BE2C (cell line): ENCODE data around the gene GADD45G.
A peak's percentile ranks its signal among the peaks of the same experiment; 100 is the strongest.

Experiments
- DNase-seq: peaks from one replicate; pipeline ENCODE4 v3.0.0-alpha.2; 2020
- H3K27me3 ChIP-seq: fragments of 250-450 bp; sonication (Bioruptor Pico); 2 replicates; pipeline ENCODE4 v1.5.1; 2020; ENCODE audit warnings: mild to moderate bottlenecking
- H3K36me3 ChIP-seq: fragments of 250-450 bp; sonication (Bioruptor Pico); 2 replicates; pipeline ENCODE4 v1.5.1; 2020; ENCODE audit warnings: mild to moderate bottlenecking
- H3K4me1 ChIP-seq: fragments of 250-450 bp; sonication (Bioruptor Pico); 2 replicates; pipeline ENCODE4 v1.5.1; 2020
- H3K4me3 ChIP-seq: 2 replicates; pipeline ENCODE4 v1.5.1; 2011; ENCODE audit warnings: low read depth, low read length
- H3K9me3 ChIP-seq: fragments of 250-450 bp; sonication (Bioruptor Pico); 2 replicates; pipeline ENCODE4 v1.5.1; 2020
- TF ChIP-seq, protein P1 (sequence below): IDR thresholded peaks from 2 replicates; pipeline ENCODE4 v1.5.1; 2012; ENCODE audit warnings: mild to moderate bottlenecking, low read depth, low read length

The GADD45G gene

DNA sequence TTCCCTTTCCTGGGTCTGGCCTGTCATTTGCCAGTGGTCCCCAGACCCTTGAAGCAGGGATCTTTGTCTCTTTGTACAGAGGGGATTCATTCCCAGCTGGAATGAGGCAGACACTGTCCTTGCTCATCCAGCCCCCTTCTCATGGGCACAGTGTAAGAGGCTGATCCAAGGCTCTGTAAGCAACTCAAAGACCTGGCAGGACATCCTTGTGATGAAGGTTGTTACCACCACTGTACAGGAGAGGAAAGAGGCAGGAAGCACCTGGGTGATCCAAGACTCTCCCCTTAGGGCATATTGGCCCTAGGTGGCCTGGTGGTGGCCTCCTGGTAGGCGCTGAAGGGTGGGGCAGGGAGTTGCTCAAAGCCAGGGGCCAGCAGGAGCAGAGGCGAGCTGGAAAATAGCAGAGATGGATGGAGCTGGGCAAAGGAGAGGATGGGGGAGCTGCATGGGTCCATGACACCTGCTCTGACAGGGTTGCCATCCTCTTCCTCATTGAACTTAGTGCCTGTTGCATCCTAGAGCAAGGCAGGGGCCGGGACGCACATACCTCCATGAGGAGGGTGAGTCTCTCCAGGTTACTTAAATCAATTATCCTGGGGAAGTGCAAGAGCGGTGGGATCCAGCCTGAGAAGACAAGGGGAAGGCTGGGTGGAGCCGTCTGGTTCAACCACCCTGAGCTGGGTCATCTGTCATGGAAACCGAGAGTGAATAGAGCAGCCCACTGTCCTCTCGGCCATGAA lies 9.8 kb upstream of the GADD45G start:
- no peaks in the 10 kb centered on the region for H3K4me1 ChIP-seq
- no peaks in the 10 kb centered on the region for H3K9me3 ChIP-seq
- H3K27me3 ChIP-seq: peaks cover 5% of the 10 kb centered on the region
- no peak for DNase-seq
- TF ChIP-seq, protein P1, sequence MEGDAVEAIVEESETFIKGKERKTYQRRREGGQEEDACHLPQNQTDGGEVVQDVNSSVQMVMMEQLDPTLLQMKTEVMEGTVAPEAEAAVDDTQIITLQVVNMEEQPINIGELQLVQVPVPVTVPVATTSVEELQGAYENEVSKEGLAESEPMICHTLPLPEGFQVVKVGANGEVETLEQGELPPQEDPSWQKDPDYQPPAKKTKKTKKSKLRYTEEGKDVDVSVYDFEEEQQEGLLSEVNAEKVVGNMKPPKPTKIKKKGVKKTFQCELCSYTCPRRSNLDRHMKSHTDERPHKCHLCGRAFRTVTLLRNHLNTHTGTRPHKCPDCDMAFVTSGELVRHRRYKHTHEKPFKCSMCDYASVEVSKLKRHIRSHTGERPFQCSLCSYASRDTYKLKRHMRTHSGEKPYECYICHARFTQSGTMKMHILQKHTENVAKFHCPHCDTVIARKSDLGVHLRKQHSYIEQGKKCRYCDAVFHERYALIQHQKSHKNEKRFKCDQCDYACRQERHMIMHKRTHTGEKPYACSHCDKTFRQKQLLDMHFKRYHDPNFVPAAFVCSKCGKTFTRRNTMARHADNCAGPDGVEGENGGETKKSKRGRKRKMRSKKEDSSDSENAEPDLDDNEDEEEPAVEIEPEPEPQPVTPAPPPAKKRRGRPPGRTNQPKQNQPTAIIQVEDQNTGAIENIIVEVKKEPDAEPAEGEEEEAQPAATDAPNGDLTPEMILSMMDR: no peak
- no peaks in the 10 kb centered on the region for H3K36me3 ChIP-seq
- H3K4me3 ChIP-seq: no peak overlapping the region

DNA sequence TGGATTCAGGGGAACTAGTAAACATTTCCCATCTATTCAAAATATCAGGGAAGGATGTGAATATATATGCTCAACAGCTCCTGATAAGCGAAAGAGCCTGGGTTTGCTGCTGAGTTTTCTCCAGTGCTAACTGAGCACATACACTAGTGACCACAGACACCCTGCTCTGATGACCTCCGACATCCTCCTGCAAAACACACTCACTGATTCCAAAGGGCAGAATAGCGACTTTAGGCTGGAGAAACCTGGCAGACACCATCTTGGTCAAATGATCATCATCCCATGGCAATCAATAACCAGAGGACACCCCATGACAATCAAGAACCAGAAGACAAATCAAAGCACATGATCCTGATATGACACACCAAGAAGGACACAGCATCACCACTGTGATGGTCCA lies 9.2 kb upstream of the GADD45G start:
- Histone ChIP-seq H3K4me3 (no peak overlapping the region), H3K4me1 (no peaks in the 10 kb centered on the region), H3K9me3 (no peaks in the 10 kb centered on the region), H3K36me3 (no peaks in the 10 kb centered on the region), H3K27me3 (peaks cover 3% of the 10 kb centered on the region)
- TF ChIP-seq, protein P1: no peak
- DNase-seq: no peak

DNA sequence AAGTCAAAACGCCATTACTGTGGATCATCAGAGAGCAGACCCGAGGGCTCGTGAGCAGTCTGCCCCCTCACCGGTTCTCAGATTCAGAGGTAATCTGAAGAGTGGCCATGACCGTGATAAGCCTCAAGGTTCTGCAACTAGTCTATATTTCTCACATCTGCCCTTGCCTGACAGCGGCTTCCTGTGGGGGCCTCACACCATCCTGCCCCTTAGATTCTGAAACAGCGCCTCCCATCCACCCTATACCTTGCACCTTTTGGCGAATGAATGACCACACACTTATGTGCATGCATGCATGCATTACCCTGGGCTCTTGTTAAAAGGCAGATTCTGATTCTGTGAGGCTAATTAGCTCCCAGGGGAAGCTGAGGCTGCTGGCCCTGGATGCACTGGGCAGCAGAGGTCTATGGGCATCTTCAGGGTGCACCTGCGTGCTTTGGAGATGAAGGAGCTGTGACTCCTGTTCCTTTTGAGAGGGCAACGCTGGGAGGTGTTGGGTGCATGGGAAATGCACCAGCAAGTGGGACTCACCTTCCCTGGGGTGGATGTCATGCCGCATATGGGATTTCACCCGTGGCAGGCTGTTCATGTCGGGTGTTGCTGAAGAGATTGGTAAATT lies 7.8 kb upstream of the GADD45G start:
- H3K9me3 ChIP-seq: no peaks in the 10 kb centered on the region
- TF ChIP-seq, protein P1: no peak
- H3K36me3 ChIP-seq: no peaks in the 10 kb centered on the region
- peaks cover 3% of the 10 kb centered on the region for H3K27me3 ChIP-seq
- no peak overlapping the region for H3K4me3 ChIP-seq
- no peaks in the 10 kb centered on the region for H3K4me1 ChIP-seq
- DNase-seq: no peak

DNA sequence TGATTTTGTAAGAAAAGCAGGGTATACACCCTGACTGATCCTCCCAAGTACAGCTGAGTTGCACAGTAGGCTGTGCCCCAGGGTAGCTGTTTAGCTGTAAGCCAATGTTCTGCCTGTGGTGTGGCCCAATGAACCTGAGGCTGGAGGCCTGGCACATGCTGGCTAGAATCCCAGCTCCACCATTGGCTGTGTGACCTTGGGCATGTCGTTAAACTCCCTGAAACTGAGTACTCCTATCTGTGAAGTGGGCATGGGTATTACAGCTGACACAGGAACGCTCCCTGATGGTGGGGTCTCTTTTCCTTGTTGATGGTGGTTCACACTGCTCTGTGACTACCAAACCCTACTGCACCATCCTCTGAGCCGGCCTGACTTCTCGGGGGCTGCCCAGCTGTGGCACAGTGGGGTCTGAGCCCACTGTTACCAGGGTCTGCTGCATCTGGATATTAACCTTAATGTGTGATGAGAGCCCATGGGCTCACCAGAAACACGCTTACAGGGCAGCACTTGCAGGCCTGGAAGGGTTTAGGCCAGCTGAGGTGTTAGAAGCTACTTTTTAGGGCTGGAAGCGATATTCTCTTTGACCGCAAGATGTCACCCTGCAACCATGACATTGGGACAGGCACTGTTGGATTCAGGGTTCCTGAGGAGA lies 7.0 kb upstream of the GADD45G start:
- H3K27me3 ChIP-seq: peaks cover 3% of the 10 kb centered on the region
- DNase-seq: peak; percentile 55
- H3K4me1 ChIP-seq: no peaks in the 10 kb centered on the region
- TF ChIP-seq, protein P1: peak; percentile 95
- no peaks in the 10 kb centered on the region for H3K9me3 ChIP-seq
- no peak overlapping the region for H3K4me3 ChIP-seq
- no peaks in the 10 kb centered on the region for H3K36me3 ChIP-seq

DNA sequence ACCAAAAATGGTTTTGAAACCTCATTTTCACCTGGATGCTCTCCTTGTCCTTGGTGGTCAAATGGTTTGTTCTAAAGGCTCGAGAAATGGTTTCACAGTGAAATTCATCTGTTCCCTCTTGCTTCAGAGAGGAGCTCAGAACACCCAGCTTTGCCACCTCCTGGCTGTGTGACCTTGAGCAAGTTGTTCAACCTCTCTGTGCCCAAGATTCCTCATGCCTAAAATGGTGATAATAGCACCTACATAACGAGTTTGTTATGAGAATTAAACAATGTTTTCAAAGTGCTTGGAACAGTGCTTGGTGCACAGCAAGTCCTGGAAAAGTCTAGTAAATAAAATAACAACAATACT lies 6.5 kb upstream of the GADD45G start:
- H3K4me1 ChIP-seq: no peaks in the 10 kb centered on the region
- H3K4me3 ChIP-seq: no peak overlapping the region
- H3K36me3 ChIP-seq: no peaks in the 10 kb centered on the region
- H3K9me3 ChIP-seq: no peaks in the 10 kb centered on the region
- TF ChIP-seq, protein P1: no peak
- no peak for DNase-seq
- peaks cover 3% of the 10 kb centered on the region for H3K27me3 ChIP-seq

DNA sequence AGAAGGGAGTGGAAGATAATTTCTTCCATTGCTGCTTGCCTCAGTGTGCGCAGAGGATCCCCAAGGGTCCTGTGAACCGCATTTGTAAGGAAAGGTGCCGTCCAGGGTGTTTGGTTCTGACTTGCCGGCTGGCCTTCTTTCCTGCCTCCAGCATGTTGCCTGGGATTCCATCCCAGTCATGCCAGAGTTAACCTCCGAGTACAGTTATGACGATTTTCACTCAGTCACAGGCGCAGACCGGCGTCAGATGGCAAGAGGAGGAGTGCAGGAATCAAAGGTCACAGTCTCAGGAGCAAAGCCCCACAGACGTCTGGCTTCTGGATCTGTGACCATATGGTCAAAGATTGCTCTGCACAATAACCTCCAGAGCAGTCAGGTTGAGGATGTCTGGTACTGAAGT lies 5.9 kb upstream of the GADD45G start:
- H3K4me1 ChIP-seq: no peaks in the 10 kb centered on the region
- DNase-seq: no peak
- H3K27me3 ChIP-seq: peaks cover 3% of the 10 kb centered on the region
- H3K9me3 ChIP-seq: no peaks in the 10 kb centered on the region
- no peaks in the 10 kb centered on the region for H3K36me3 ChIP-seq
- no peak overlapping the region for H3K4me3 ChIP-seq
- TF ChIP-seq, protein P1: no peak
